ENCODE measurements around the gene OR52E8. TPM values are rescaled to one million over a fixed set of nuclear protein-coding genes. Genes with fewer than 3 reads are reported as not detected.

OR52E8 gene
- total RNA-seq, 2 donors from 2014 or later = not detected

DNA sequence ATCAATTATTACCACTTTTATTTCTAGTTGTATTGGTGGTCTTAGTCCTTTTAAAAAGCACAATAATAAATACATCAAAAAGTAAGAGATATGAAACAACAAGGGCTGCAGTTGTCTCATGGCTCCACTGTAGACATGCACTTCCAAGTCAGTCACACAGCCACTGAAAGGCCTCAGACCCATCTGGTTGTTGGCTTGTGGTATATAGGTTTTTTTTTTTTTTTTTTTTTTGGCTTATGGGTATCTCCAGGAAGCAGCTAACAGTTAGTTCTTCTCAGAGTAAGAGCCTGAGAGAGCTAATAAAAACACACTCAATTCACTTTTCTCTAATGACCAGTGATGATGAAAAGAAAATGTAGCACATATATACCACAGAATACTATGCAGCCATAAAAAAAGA lies 9.8 kb downstream of the OR52E8 start:
- TF ChIP-seq, protein P1, sequence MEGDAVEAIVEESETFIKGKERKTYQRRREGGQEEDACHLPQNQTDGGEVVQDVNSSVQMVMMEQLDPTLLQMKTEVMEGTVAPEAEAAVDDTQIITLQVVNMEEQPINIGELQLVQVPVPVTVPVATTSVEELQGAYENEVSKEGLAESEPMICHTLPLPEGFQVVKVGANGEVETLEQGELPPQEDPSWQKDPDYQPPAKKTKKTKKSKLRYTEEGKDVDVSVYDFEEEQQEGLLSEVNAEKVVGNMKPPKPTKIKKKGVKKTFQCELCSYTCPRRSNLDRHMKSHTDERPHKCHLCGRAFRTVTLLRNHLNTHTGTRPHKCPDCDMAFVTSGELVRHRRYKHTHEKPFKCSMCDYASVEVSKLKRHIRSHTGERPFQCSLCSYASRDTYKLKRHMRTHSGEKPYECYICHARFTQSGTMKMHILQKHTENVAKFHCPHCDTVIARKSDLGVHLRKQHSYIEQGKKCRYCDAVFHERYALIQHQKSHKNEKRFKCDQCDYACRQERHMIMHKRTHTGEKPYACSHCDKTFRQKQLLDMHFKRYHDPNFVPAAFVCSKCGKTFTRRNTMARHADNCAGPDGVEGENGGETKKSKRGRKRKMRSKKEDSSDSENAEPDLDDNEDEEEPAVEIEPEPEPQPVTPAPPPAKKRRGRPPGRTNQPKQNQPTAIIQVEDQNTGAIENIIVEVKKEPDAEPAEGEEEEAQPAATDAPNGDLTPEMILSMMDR (IDR thresholded peaks at IDR 0.05) = no peak
- DNase-seq = no peak
- H3K27ac ChIP-seq = no peak overlapping the region
- H3K9me3 ChIP-seq = no peaks in the 10 kb centered on the region
- no peaks in the 10 kb centered on the region for H3K36me3 ChIP-seq
- intact Hi-C loops (cut with DNase I) = no loop called here
- H3K27me3 ChIP-seq = no peaks in the 10 kb centered on the region
- H3K4me1 ChIP-seq = no peaks in the 10 kb centered on the region
- no peak overlapping the region for H3K4me3 ChIP-seq
- H3K9ac ChIP-seq (ENCODE audit: low read depth in 2 of 2, low read length in 2 of 2) = no peak overlapping the region

DNA sequence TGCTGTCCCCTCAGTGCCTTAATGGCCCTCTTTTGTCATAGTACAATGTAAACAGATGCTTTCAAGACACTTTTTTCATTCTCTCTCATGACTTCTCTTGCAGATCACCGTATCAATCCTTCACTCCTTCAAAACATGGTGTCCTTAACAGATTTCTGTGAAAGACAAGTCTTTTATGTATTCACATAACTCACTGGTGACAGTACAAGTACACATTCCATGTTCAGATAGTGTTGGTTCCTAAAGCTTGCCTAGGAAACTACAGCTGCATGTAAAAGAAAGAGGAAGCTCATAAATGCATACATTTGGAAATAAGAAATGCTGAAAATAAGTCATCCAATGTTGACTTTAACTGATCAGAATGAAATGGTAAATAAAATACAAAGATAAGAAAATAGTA lies 10.8 kb downstream of the OR52E8 start:
- TF ChIP-seq, protein P1 (IDR thresholded peaks at IDR 0.05) = no peak
- H3K4me3 ChIP-seq = no peak overlapping the region
- H3K9me3 ChIP-seq = no peaks in the 10 kb centered on the region
- H3K27ac ChIP-seq = no peak overlapping the region
- DNase-seq = no peak
- H3K27me3 ChIP-seq = no peaks in the 10 kb centered on the region
- no peaks in the 10 kb centered on the region for H3K36me3 ChIP-seq
- H3K4me1 ChIP-seq = no peaks in the 10 kb centered on the region
- H3K9ac ChIP-seq (ENCODE audit: low read depth in 2 of 2, low read length in 2 of 2) = no peak overlapping the region
- intact Hi-C loops (cut with DNase I) = no loop called here

DNA sequence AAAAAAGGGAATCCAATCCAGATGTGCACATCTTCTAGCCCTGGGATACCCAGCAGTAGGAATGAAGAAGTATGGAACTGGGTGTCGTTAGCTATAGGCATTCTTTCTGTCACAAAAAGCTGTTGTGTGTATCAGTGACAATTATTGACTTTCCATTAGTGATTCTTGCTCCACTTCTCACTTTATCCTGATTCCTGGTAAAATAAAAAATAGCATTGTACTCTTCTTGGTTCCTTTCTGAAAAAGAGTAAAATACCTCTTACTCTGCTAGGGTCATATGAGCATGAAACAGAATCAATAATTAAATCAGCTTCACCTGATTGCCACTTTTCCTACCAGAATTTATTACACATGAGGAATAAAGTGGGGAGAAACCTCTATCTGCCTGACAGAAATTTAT lies 15.7 kb downstream of the OR52E8 start, which contains the start of gene OR52E6:
Gene OR52E6 (minus strand): TSS at position 101 of the 400 bp plus-strand sequence. CDS start 0 bp downstream, at position 101.
- H3K9ac ChIP-seq (ENCODE audit: low read depth in 2 of 2, low read length in 2 of 2) = no peak within 1 kb of the TSS
- H3K27me3 ChIP-seq = no peaks in the 10 kb centered on the region
- DNase-seq = no peak
- H3K4me1 ChIP-seq = no peaks in the 10 kb centered on the region
- H3K36me3 ChIP-seq = no peaks in the 10 kb centered on the region
- no peaks in the 10 kb centered on the region for H3K9me3 ChIP-seq
- H3K4me3 ChIP-seq = no peak within 1 kb of the TSS
- H3K27ac ChIP-seq = no peak within 1 kb of the TSS
- intact Hi-C loops (cut with DNase I) = no loop called here
- TF ChIP-seq, protein P1 (IDR thresholded peaks at IDR 0.05) = no peak

DNA sequence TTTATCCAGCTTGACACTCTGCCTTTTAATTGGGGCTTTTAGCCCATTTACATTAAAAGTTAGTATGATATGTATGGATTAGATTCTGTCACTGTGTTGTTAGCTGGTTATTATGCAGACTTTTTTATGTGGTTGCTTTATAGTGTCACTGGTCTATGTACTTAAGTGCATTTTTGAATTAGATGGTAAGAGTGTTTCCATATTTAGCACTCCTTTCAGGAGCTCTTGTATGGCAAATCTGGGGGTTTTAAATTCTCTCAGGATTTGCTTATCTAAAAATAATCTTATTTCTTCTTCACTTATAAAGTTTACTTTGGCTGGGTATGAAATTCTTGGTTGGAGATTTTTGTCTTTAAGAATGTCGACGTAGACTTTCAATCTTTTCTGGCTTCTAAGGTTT lies 19.8 kb downstream of the OR52E8 start:
- Histone ChIP-seq H3K4me3 (no peak overlapping the region), H3K4me1 (no peaks in the 10 kb centered on the region), H3K27ac (no peak overlapping the region), H3K9ac (ENCODE audit: low read depth in 2 of 2, low read length in 2 of 2) (no peak overlapping the region), H3K27me3 (no peaks in the 10 kb centered on the region), H3K36me3 (no peaks in the 10 kb centered on the region), H3K9me3 (no peaks in the 10 kb centered on the region)
- DNase-seq = no peak
- intact Hi-C loops (cut with DNase I) = no loop called here
- TF ChIP-seq, protein P1 (IDR thresholded peaks at IDR 0.05) = no peak

GRCh38 chr11:5833446-5833845 lies 24.0 kb downstream of the OR52E8 start:
- Histone ChIP-seq H3K27me3 (no peaks in the 10 kb centered on the region), H3K36me3 (no peaks in the 10 kb centered on the region), H3K4me1 (no peaks in the 10 kb centered on the region), H3K4me3 (no peak overlapping the region), H3K9ac (ENCODE audit: low read depth in 2 of 2, low read length in 2 of 2) (no peak overlapping the region), H3K27ac (no peak overlapping the region), H3K9me3 (no peaks in the 10 kb centered on the region)
- TF ChIP-seq, protein P1 (IDR thresholded peaks at IDR 0.05) = no peak
- intact Hi-C loops (cut with DNase I) = no loop called here
- DNase-seq = no peak
